GM12878 (cell line): Measurements from ENCODE around the gene NCF2. TPM values are rescaled to one million over a fixed set of nuclear protein-coding genes. Genes with fewer than 3 reads are reported as not detected.

Experiments
- ATAC-seq: fragments of 200-7000 bp; cut with Tn5 transposase; 3 replicates; pipeline ENCODE4 v1.9.1; 2020; ENCODE audit warnings: mild to moderate bottlenecking, moderate library complexity
- BruUV-seq: library from RNA; stranded (reverse); fragments of 400-500 nt; replicated peaks from 2 replicates; lab custom pipeline; 2021; lab: Mats Ljungman, UMichigan
- CTCF ChIA-PET: fragments of 300-600 bp; sonication (Branson Sonifier 250); formaldehyde crosslinking; extraction: SDS; loops from one replicate; lab custom pipeline; 2021; ENCODE audit warnings: inconsistent platforms; lab: Yijun Ruan, JAX
- POLR2A ChIA-PET: fragments of 350-600 bp; formaldehyde crosslinking; extraction: SDS; loops from one replicate; lab custom pipeline; 2021; ENCODE audit warnings: inconsistent platforms; lab: Charles Lee
- RAD21 ChIA-PET: fragments of 300-600 bp; sonication (Branson Sonifier 250); formaldehyde crosslinking; loops from one replicate; lab custom pipeline; 2023; ENCODE audit warnings: antibody characterized with exemption; ENCODE audit not compliant: unreplicated experiment; lab: Charles Lee
- SMC1A ChIA-PET: fragments of 300-600 bp; sonication (Branson Sonifier 250); formaldehyde crosslinking; loops from one replicate; lab custom pipeline; 2023; ENCODE audit not compliant: unreplicated experiment, uncharacterized antibody; lab: Charles Lee
- DNase-seq: peaks from one replicate; pipeline ENCODE4 v3.0.0-alpha.2; 2011; ENCODE audit warnings: low read depth, low spot score
- FAIRE-seq: peaks from 3 replicates; lab custom pipeline; 2011; peaks lifted over from hg19 to GRCh38; lab: Jason Lieb, UNC
- H2AFZ ChIP-seq: 2 replicates; pipeline ENCODE4 v1.6.0; 2011; ENCODE audit warnings: low read depth, low read length, control low read depth; ENCODE audit not compliant: control insufficient read depth
- H3K27ac ChIP-seq: 2 replicates; pipeline ENCODE4 v1.5.1; 2011; ENCODE audit warnings: control low read depth; ENCODE audit not compliant: control insufficient read depth, insufficient read depth
- H3K27me3 ChIP-seq, 2 experiments: replicated peaks in 1 of 2; 2 replicates each; pipeline versions ENCODE4 v1.6.0 to v1.6.1; 2011; ENCODE audit warnings: low read length in 1 of 2; ENCODE audit not compliant: control insufficient read depth in 2 of 2, insufficient read depth in 2 of 2
- H3K36me3 ChIP-seq, 2 experiments: 2 replicates each; pipeline ENCODE4 v1.5.1; 2011; ENCODE audit warnings: low read length in 1 of 2; ENCODE audit not compliant: control insufficient read depth in 2 of 2, insufficient read depth in 2 of 2
- H3K4me1 ChIP-seq: 2 replicates; pipeline ENCODE4 v1.6.1; 2011; ENCODE audit warnings: mild to moderate bottlenecking, low read length, moderate library complexity, mixed read lengths; ENCODE audit not compliant: control insufficient read depth, insufficient read depth
- H3K4me2 ChIP-seq: 2 replicates; pipeline ENCODE4 v1.6.0; 2011; ENCODE audit warnings: control low read depth; ENCODE audit not compliant: control insufficient read depth, insufficient read depth
- H3K4me3 ChIP-seq: fragments of 200-600 bp; sonication (generic); 2 replicates; pipeline ENCODE4 v1.5.1; 2016
- H3K79me2 ChIP-seq: 2 replicates; pipeline ENCODE4 v1.6.0; 2011; ENCODE audit warnings: low read length; ENCODE audit not compliant: control insufficient read depth, insufficient read depth
- H3K9ac ChIP-seq: 2 replicates; pipeline ENCODE4 v1.8.0; 2011; ENCODE audit warnings: low read length, control low read depth, mixed read lengths; ENCODE audit not compliant: control insufficient read depth, insufficient read depth
- H3K9me3 ChIP-seq: replicated peaks from 3 replicates; pipeline ENCODE4 v1.5.1; 2011; ENCODE audit warnings: mild to moderate bottlenecking, low read length; ENCODE audit not compliant: control insufficient read depth, insufficient read depth
- H4K20me1 ChIP-seq: 2 replicates; pipeline ENCODE4 v1.6.0; 2011; ENCODE audit not compliant: control insufficient read depth, insufficient read depth
- ATF2 ChIP-seq: IDR thresholded peaks from 2 replicates; pipeline ENCODE4 v1.6.1; 2012; ENCODE audit warnings: low read length, inconsistent platforms
- BCLAF1 ChIP-seq: fragments of 450-650 bp; IDR thresholded peaks from 2 replicates; pipeline ENCODE4 v1.6.1; 2017; ENCODE audit warnings: antibody characterized with exemption, mild to moderate bottlenecking, moderate library complexity
- EGR1 ChIP-seq, 2 experiments: IDR thresholded peaks; 1 replicate in 1 of 2; 2 replicates in 1 of 2; pipeline ENCODE4 v1.6.1; 2011 to 2012; ENCODE audit warnings: low read depth in 2 of 2, low read length in 2 of 2, borderline replicate concordance in 1 of 2, mild to moderate bottlenecking in 1 of 2, moderate library complexity in 1 of 2
- KDM1A ChIP-seq: fragments of 200-600 bp; sonication (generic); IDR thresholded peaks from 2 replicates; pipeline ENCODE4 v1.6.1; 2016; ENCODE audit warnings: borderline replicate concordance
- WGBS: methylation state at CpG from one replicate; pipeline ENCODE4 v1.1.6; 2016; ENCODE audit warnings: low lambda C conversion rate; ENCODE audit not compliant: insufficient replicate concordance, insufficient coverage; ENCODE audit errors: missing lambda C conversion rate; 5-methylcytosine and 5-hydroxymethylcytosine counted together
- in situ Hi-C: fragments of 300-500 bp; cut with MboI; formaldehyde crosslinking; loops from 9 replicates; pipeline ENCODE4 v1.14.3; 2018; ENCODE audit warnings: mixed read lengths
- intact Hi-C: fragments of 100-400 bp; cut with micrococcal nuclease; formaldehyde crosslinking; loops from one replicate; pipeline ENCODE4 v1.14.2; 2022; ENCODE audit not compliant: unreplicated experiment
- polyA plus RNA-seq, 11 experiments: library from polyadenylated mRNA; depleted of rRNA in 4 of 11; unstranded in 6 of 11; stranded (reverse) in 5 of 11; fragments of >200 nt; fragmentation: Nextera tagmentation in 4 of 11; fragmentation: Illumina TruSeq in 1 of 11; extraction: Ambion mirVana in 4 of 11; extraction: Trizol in 1 of 11; gene quantifications; 1 replicate in 1 of 11; 2 replicates in 10 of 11; pipeline versions ENCODE4 v1.2.1 to v1.2.3, GENCODE V29; 2011 to 2016; ENCODE audit warnings: inconsistent platforms in 2 of 11, missing spikeins in 2 of 11, low read depth in 1 of 11
- total RNA-seq, 4 experiments: library from RNA; depleted of rRNA in 3 of 4; stranded (reverse); fragments of >200 nt in 3 of 4; fragmentation: Illumina TruSeq in 1 of 4; extraction: Trizol in 1 of 4; gene quantifications; 2 replicates each; pipeline versions ENCODE4 v1.2.1 to v1.2.3, GENCODE V29; 2013 to 2021

Gene NCF2
- total and polyA plus RNA-seq, 10 of the 15 experiments (the other 5 are each of a cell fraction or from before 2014, with no cell fraction given): 31.4 to 256 (median 77.1) TPM

- TF ChIP-seq KDM1A: no peak
- no peak for TF ChIP-seq EGR1 (IDR thresholded peaks at IDR 0.05; ENCODE audit: borderline replicate concordance in 1 of 2, low read depth in 2 of 2, low read length in 2 of 2)
These were observed 20.8 kb upstream of the NCF2 start (continued) for GRCh38 chr1:183611021-183611420.

GRCh38 chr1:183609759-183610452 is 19.6 kb upstream of the NCF2 start:
- no peak for FAIRE-seq
- no TSS peak for BruUV-seq
- no peak overlapping the region for H3K4me2 ChIP-seq
- TF ChIP-seq ATF2: 0 out of 2 replicates have a peak, but pooled peaks have one; percentile 5
- no peak for TF ChIP-seq BCLAF1
- H3K27me3 ChIP-seq: no peaks in the 10 kb centered on the region
- POLR2A ChIA-PET: interaction anchor here (0.6 to 9.4 kb wide), 6 partner anchors 11 to 224 kb away, joined by 3 to 199 read pairs (median 4); partner anchors contain the start of genes ARPC5 and NCF2
- H3K27ac ChIP-seq: no peak overlapping the region
- H2AFZ ChIP-seq: no peak overlapping the region
- H3K4me3 ChIP-seq: no peak overlapping the region
- no peaks in the 10 kb centered on the region for H3K9me3 ChIP-seq
- intact Hi-C loops (loop anchor here (1.0 to 5.0 kb wide), 3 partner anchors 13 to 306 kb away; partner anchors contain the start of gene SMG7), in situ Hi-C loops (no loop called here)
- 58% methylated on average over 3 of the region's 3 CpGs for WGBS
- no peaks in the 10 kb centered on the region for H4K20me1 ChIP-seq
- no peak for ATAC-seq
- peaks cover 40% of the 10 kb centered on the region for H3K4me1 ChIP-seq
- no peak overlapping the region for H3K9ac ChIP-seq
- DNase-seq: no peak
- SMC1A ChIA-PET: interaction anchor here (0.6 to 12.6 kb wide), 18 partner anchors 10 to 431 kb away, joined by 3 to 363 read pairs (median 6); partner anchors contain the start of genes APOBEC4, ARPC5 and NCF2
- RAD21 ChIA-PET: interaction anchor here (0.6 to 6.1 kb wide), 18 partner anchors 10 to 1140 kb away, joined by 3 to 69 read pairs (median 13); partner anchors contain the start of genes APOBEC4 and NCF2
- H3K36me3 ChIP-seq: no peaks in the 10 kb centered on the region
- CTCF ChIA-PET: interaction anchor here (0.7 to 9.8 kb wide), 21 partner anchors 8 to 332 kb away, joined by 3 to 152 read pairs (median 7); partner anchors contain the start of gene NCF2
- H3K79me2 ChIP-seq: no peaks in the 10 kb centered on the region
